GM19438 (cell line): ENCODE measurements around the gene RRAGB.
"Not testable (repeated sequence)": the region's sequence is repeated elsewhere in the genome, so short reads cannot be mapped to it uniquely, and the experiment has no call there.

ENCODE experiments used
- ATAC-seq: cut with Tn5 transposase; IDR thresholded peaks from one replicate; pipeline ENCODE4 v1.9.1; 2021; ENCODE audit warnings: low read depth; ENCODE audit not compliant: unreplicated experiment

The RRAGB gene, protein sequence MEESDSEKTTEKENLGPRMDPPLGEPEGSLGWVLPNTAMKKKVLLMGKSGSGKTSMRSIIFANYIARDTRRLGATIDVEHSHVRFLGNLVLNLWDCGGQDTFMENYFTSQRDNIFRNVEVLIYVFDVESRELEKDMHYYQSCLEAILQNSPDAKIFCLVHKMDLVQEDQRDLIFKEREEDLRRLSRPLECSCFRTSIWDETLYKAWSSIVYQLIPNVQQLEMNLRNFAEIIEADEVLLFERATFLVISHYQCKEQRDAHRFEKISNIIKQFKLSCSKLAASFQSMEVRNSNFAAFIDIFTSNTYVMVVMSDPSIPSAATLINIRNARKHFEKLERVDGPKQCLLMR

DNA sequence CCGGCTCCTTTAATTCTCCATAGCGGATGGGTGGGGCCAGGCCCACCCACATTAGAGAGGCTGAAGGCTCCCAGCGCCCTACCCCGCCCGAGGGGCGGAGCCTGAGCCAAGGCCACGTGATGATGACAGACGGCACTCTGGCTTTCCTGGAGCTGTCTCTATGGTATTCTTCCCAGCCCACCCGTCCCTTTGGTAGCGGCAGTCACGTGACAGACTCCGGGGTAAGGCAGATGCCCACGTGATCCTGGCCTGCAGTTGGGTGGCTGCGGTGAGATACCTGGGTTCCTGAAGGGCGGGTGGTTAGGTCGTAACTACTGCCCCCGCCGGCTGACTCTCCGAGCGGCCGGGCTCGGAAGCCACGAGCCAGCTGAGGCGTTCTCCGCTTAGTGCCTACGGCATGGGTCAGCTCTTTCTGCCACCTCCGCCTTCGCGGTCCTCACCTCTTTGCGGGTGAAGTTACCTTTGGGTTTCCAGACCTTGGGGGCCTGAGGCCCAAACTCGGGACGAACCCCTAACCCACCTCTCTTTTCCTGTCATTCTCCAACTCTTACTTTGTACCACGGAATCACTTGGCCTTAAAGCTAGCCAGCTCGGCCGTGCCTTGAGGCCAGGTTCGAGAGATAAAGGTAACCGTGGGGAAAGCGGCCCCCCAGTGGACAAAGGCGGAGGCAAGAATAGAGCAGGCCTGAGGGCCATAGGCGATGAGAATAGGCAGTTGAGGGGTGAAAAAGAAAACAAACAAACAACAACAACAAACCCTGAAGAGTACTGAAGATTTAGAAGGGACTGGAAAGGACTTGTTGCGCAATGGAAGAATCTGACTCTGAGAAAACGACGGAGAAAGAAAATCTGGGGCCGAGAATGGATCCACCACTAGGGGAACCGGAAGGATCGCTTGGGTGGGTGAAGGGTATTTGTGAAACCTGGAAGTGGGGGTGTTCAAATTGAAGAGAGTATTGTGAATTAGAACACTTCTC, at the start of gene RRAGB:
Gene RRAGB, plus strand, starts transcription at position 229 of the 977 bp plus-strand sequence. Its CDS starts 579 bp downstream, at position 808.
- peak; percentile 97 for ATAC-seq

DNA sequence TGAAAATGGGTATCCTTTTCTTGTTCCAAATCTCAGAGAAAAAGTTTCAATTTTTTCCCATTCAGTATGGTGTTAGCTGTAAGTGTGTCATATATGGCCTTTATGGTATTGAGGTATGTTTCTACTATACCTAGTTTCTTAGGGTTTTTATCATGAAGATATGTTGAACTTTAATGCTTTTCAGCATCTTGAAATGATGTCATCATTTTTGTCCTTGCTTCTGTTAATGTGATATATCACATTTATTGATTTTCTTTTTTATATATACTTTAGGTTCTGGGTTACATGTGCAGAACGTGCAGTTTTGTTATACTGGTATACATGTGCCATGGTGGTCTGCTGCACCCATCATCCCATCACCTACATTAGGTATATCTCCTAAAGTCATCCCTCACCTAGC, 49.5 kb upstream of the RRAGB start:
- ATAC-seq, result no peak

DNA sequence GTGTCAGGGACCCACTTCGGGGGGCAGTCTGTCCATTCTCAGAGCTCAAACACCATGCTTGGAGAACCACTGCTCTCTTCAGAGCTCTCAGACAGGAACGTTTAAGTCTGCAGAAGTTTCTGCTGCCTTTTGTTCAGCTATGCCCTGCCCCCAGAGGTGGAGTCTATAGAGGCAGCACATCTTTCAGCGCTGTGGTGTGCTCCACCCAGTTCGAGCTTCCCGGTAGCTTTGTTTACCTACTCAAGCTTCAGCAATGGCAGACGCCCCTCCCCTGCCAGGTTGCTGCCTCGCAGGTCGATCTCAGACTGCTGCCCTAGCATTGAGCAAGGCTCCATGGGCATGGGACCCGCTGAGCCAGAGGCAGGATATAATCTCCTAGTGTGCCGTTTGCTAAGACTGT, 29.0 kb upstream of the RRAGB start:
- ATAC-seq, result not testable (repeated sequence)

DNA sequence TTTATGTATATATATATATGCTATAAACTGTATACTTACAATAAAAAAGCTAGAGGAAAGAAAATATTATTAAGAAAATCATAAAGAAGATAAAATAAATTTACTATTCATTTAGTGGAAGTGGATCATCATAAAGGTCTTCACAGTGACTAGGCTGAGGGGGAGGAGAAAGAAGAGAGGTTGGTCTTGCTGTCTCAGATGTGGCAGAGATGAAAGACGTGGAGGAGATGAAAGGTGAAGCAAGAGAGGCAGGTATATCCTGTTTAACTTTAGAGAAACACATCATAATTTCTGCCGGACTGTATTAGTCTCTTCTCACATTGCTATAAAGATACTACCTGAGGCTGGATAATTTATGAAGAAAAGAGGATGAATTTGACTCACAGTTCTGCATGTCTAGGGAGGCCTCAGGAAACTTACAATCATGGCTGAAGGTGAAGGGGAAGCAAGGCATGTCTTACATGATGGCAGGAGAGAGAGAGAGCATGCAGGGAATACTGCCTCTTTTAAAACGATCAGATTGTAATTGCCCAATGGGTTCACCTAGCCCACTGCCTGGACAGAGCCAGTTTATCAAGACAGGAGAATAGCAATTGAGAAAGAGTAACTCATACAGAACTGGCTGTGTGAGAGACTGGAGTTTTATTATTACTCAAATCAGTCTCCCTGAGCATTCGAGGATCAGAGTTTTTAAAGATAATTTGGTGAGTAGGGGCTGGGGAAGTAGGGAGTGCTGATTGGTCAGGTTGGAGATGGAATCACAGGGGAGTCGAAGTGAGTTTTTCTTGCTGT, 22.1 kb upstream of the RRAGB start:
- ATAC-seq, result no peak

DNA sequence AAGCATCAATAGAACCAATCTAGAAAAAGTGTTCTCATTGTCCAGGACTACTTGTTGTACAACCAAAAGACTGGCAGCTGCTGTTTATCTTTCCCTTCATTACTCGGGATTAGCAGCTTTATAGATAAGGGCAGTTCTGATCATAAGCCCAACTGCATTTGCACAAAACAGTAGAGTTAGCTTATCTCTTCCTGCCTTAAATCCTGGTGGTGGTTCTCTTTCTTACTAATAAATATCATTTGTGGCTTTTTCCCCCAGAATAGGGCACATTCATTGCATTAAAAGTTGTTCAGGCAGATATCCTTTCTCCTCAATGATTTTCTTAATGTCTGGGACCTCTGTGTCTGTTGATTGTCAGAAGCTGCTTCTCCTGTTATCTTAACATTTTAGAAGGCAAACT, 20.2 kb upstream of the RRAGB start:
- no peak for ATAC-seq

DNA sequence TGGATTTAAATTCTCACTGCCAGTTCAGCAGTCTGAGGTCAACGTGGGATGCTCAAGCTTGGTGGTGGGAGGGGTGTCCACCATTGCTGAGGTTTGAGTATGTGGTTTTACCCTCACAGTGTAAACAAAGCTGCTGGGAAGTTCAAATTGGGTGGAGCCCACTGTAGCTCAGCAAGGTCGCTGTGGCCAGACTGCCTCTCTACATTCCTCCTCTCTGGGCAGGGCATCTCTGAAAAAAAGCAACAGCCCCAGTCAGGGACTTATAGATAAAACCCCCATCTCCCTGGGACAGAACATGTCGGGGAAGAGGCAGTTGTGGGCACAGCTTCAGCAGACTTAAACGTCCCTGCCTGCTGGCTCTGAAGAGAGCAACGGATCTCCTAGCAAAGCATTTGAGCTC, 14.9 kb upstream of the RRAGB start:
- no peak for ATAC-seq

DNA sequence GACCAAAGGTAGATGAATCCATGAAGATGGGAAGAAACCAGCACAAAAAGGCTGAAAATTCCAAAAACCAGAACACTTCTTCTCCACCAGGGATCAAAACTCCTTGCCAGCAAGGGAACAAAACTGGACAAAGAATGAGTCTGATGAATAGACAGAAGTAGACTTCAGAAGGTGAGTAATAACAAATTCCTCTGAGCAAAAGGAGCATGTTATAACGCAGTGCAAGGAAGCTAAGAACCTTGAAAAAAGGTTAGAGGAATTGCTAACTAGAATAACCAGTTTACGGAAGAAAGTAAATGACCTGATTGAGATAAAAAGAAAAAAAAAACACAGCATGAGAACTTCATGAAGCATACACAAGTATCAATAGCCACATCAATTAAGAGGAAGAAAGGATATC, 14.1 kb upstream of the RRAGB start:
- ATAC-seq, result not testable (repeated sequence)

DNA sequence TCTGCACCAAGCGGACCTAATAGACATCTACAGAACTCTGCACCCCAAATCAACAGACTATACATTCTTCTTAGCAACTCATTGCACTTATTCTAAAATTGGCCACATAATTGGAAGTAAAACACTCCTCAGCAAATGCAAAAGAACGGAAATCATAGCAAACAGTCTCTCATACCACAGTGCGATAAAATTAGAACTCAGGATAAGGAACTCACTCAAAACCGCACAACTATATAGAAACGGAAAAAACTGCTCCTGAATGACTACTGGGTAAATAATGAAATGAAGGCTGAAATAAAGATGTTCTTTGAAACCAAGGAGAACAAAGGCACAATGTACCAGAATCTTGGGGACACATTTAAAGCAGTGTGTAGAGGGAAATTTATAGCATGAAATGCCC, 12.5 kb upstream of the RRAGB start:
- not testable (repeated sequence) for ATAC-seq

DNA sequence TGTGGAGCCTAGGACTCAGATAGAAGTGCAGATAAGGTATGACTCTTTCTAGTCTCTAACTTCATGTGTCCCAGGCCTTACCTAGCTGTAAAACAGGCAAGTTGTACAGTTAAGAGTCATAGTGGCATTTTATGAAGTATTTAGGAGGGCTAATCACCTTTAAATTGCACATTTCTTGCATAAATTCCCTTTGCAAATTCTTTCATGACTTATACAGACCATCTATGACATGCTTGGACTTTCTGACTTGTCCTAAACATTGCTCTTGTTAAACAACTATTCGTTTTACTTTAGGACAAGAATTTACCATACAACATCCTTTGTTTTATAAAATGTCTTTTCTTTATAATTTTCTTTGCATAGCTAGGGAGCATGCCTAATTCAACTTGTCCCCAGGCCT, 7.8 kb upstream of the RRAGB start:
- ATAC-seq, result no peak

DNA sequence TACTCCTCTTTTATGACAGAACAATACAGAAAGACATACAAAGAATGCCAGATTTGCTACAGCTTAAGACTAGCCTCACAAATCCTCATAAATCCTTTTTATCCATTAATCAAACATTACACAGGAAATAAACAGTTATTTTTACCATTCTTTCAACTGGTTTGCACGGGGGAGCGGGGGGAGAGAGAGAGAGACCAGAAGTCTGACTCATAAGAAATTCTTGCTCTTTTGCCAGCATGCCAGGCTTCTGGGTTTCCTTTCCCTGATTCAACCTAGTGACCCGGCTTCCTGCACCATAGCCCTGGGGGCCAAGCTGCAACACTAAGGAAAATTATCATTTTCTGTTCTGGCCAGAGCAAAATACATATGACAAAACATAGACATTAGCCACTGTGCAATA, 6.8 kb upstream of the RRAGB start:
- ATAC-seq, result no peak

DNA sequence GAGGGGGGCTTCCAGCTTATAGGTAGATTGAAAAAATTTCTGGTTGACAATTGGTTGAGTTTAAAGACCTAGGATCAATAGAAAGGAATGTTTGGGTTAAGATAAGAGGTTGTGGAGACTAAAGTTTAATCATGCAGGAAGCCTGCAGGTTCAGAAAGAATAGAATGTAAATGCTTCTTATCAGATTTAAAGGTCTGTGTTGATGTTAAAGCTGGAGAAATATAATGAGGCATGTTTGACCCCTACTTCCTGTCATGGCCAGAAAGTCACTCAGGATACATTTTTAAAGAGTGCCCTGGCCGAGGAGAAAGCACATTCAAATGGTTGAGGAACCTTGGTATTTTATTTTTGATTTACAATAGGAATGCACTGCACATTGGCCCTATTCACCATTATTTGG, 3.9 kb upstream of the RRAGB start:
- ATAC-seq, result no peak

DNA sequence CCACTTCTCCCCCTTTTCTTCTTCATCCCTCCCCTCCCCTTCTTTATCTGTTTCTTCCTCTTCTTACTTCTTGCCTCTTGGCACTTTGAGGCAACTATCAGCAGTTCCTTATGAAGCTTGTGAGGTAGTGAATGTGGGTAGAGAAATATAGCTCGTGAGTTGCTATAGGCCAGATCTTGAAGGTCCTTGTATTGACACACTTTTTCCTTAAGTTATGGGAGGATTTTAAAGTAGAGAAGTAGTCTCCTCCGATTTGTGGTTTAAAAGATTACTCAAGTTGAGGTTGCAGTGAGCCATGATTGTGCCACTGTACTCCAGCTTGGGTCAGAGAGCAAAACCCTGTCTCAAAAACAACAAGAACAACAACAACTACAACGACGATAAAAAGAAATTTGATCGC, 3.4 kb upstream of the RRAGB start:
- no peak for ATAC-seq

DNA sequence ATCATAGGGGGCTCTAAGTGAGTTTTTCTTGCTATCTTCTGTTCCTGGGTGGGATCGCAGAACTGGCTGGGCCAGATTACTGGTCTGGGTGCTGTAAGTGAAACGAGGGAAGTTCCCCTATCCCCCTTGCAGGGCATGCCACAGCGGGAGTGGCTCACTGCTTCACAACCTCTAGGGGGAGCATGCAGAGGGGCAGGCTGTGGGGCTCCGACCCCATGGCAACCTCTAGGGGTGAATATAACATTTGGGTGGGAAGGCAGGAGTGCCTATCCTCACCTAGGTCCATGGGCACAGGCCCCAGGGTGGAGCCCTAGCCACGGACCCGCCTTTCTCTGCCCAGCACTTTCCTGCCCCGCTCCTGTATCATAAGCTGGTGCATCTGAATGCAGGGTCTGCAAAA, 1.7 kb upstream of the RRAGB start:
- no peak for ATAC-seq

DNA sequence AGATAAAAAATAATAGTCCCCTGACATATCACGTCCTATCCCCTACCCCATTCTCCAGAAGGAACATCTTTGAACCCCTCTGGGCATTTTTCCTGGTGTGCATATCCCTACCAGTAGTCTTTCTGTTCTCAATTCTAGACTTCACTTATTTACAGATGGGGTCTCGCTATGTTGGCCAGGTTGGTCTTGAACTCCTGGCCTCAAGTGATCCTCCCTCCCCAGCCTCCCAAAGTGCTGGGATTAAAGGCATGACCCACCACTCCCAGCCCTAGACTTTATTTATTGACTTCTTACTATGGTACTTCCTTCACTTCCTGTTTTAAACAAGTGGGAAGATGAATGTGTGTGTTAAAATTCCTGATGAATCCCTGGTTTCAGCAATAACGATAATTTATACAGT, 612 bp upstream of the RRAGB start:
- no peak for ATAC-seq

DNA sequence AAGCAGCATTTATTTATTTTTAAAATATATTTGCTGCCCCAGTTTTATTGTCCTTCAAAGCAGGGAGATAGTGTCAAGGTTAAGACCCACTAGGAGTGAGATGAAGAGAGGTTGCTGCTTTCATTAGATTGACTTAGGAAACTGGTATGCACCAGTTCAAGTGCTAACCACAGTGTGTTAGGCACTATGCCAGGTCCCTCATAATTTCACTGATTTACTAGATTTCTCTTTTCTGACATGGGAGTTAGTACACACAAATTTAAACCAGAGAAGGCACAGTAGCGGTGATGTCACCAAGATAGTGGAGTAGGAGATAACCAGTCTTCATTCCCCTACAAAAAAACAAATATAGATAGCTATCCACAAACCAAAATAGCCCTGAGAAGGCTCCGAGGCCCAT, 14.3 kb downstream of the RRAGB start:
- no peak for ATAC-seq

DNA sequence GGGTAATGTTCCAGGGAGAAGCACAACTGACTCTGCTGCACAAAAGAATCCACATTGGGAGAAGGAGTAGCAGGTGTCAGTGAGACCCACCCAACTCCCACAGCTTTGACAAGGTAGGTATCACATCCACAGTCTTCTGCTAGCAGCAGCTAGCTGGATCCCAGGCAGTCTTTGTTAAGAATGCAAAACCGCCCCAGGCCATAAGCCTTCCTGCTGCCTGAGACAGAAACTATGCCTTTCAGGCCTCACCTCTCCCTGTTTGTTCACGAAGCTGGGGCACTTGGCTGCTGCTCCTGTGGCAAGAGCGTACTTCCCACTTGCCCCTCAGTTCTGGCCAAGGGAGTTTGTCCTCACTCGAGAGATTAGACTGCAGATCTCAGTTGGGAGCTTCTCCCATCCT, 21.4 kb downstream of the RRAGB start:
- no peak for ATAC-seq

DNA sequence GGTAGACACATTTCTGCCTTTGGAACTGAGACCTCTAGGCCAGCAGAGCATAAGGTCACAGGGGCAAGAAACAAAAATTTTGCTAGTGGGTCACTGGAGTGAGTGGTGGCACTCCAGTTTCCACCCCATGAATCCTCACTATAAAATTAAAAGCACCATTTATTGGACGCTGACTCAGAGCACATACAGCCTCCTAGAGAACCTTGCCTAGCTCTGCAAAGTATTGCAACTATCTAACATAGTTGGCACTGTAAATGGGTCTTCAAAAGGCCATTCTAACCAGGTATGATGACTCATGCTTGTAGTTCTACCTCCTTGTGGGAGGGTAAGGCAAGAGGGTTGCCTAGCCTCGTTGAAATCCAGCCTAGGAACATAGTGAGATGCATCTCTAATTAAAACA, 25.1 kb downstream of the RRAGB start:
- no peak for ATAC-seq

DNA sequence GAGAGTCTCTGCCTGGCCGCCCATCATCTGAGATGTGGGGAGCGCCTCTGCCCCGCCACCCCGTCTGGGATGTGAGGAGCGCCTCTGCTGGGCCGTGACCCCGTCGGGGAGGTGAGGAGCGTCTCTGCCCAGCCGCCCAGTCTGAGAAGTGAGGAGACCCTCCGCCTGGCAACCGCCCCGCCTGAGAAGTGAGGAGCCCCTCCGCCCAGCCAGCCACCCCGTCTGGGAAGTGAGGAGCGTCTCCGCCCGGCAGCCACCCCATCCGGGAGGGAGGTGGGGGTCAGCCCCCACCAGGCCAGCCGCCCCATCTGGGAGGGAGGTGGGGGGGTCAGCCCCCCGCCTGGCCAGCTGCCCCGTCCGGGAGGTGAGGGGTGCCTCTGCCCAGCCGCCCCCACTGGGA, 30.9 kb downstream of the RRAGB start:
- ATAC-seq, result not testable (repeated sequence)

DNA sequence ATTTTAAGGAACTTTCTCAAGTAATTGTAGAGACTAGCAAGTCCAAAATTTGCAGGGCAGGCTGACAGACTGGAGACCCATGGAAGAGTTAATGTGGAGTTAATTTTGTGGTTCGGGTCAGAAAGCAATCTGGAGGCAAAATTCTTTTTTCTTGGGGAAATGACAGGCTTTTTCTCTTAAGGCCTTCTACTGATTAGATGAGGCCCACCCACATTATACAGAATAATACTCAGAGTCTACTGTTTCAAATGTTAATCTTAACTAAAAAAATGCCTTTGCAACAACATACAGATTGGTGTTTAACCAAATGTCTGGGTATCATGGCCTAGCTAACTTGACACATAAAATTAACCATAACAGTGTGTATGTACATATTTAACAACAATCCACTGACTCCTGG, 32.7 kb downstream of the RRAGB start:
- no peak for ATAC-seq

DNA sequence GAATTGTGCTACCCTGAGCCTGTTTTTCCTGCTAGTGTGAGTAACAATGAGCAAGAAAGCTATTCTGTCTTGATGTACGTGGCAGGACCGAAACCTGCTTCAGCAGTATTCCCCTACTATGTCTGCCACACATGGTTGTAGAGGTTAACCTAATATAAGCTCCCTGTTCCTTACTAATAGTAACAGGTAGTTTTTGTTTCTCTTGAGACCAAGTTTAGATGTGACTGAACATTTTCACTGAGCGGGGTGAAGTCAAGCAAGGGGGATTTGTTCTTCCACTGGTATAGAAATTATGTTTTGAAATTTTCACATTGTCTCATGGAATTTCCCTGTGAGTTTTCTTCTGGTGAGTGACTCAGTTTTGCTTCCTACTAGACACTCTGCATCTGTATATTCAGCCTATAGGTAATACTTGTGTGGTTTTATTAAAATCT, 37.3 kb downstream of the RRAGB start:
- peak; percentile 83 for ATAC-seq

DNA sequence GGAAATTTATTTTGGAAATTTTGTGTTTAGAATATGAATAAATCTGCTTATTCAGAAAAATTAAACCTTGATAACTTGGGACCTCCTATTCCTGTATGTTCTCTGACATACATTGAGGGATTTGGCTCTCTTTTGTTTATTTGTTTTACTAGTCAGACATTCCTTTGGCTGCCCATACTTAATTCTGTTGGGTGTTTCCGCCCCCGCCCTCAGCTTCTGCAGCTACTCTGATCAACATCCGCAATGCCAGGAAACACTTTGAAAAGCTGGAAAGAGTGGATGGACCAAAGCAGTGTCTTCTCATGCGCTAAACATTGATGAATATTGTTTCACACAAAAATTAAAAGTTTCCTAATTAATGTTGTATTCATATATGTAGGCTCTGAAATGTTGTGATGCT, 40.5 kb downstream of the RRAGB start:
- no peak for ATAC-seq
